Small intestine (tissue), 7 donors: ENCODE data around the gene METRNL. TPM values are rescaled to one million over a fixed set of nuclear protein-coding genes. Genes with fewer than 3 reads are reported as not detected.

Source experiments
- DNase-seq, 2 donors: peaks; one replicate each; pipeline versions ENCODE4 v3.0.0 to v3.0.0-alpha.2; 2013
- FAIRE-seq: peaks from 2 replicates; lab custom pipeline; 2012; peaks lifted over from hg19 to GRCh38; lab: Jason Lieb, UNC
- H3K27ac ChIP-seq, 3 donors: one replicate each; pipeline ENCODE4 v1.5.1; 2013; ENCODE audit warnings: low read length in 2 of 3, mild to moderate bottlenecking in 2 of 3, control low read depth in 1 of 3, inconsistent platforms in 1 of 3, low read depth in 1 of 3, moderate library complexity in 1 of 3
- H3K27me3 ChIP-seq, 3 donors: one replicate each; pipeline ENCODE4 v1.6.1; 2013; ENCODE audit warnings: low read length in 3 of 3, inconsistent platforms in 1 of 3; ENCODE audit not compliant: control insufficient read depth in 3 of 3, insufficient read depth in 3 of 3
- H3K36me3 ChIP-seq, 3 donors: one replicate each; pipeline ENCODE4 v1.6.1; 2013; ENCODE audit warnings: low read length in 3 of 3, inconsistent platforms in 1 of 3, low read depth in 1 of 3, mild to moderate bottlenecking in 1 of 3, moderate library complexity in 1 of 3; ENCODE audit not compliant: control insufficient read depth in 3 of 3, insufficient read depth in 2 of 3
- H3K4me1 ChIP-seq, 3 donors: one replicate each; pipeline ENCODE4 v1.6.1; 2013; ENCODE audit warnings: low read length in 2 of 3, inconsistent platforms in 1 of 3, low read depth in 1 of 3, mild to moderate bottlenecking in 1 of 3, moderate library complexity in 1 of 3; ENCODE audit not compliant: control insufficient read depth in 3 of 3, insufficient read depth in 2 of 3
- H3K4me3 ChIP-seq, 3 donors: one replicate each; pipeline ENCODE4 v1.5.1; 2013; ENCODE audit warnings: low read length in 3 of 3, control low read depth in 1 of 3, inconsistent platforms in 1 of 3, low read depth in 1 of 3, mild to moderate bottlenecking in 1 of 3, moderate library complexity in 1 of 3
- H3K9me3 ChIP-seq, 2 donors: one replicate each; pipeline ENCODE4 v1.6.1; 2013; ENCODE audit warnings: low read depth in 1 of 2, low read length in 1 of 2; ENCODE audit not compliant: control insufficient read depth in 2 of 2, insufficient read depth in 1 of 2
- WGBS, 3 donors: extraction: QIAGEN DNeasy Blood & Tissue Kit; methylation state at CpG; one replicate each; pipeline ENCODE4 v1.1.7; 2013; 5-methylcytosine and 5-hydroxymethylcytosine counted together
- polyA plus RNA-seq, 4 donors: library from polyadenylated mRNA; stranded (reverse) in 3 of 4; unstranded in 1 of 4; fragments of 200-250 nt in 3 of 4; fragments of 120-200 nt in 1 of 4; gene quantifications; one replicate each; pipeline versions ENCODE4 v1.2.1 to v1.2.3, GENCODE V29; 2013
- donor health status: healthy with polysubstance abuse.
- donor health status: control.
- donor health status: control.
- donor health status: Bipolar disorder and iron deficiency.
- donor health status: healthy.

METRNL gene
- polyA plus RNA-seq, 4 donors, result 64.4 to 119 (median 115) TPM

GRCh38 chr17:83082909-83083367 is 3.5 kb downstream of the METRNL start:
- H3K27ac ChIP-seq, result peak overlapping the region; percentile 90 to 100 (median 93)
- no peaks in the 10 kb centered on the region for H3K9me3 ChIP-seq
- WGBS, 3 donors, result 75 to 79% (median 79%) methylated on average over 20 of the region's 20 CpGs
- FAIRE-seq (no peak), DNase-seq (no peak)
- H3K4me3 ChIP-seq, result no peak overlapping the region
- peaks cover 13 to 73% (median 22%) of the 10 kb centered on the region in 3 donors for H3K4me1 ChIP-seq
- H3K36me3 ChIP-seq, result peaks cover 0 to 63% (median 9%) of the 10 kb centered on the region in 3 donors
- H3K27me3 ChIP-seq, result peaks cover 0 to 10% (median 5%) of the 10 kb centered on the region in 3 donors

GRCh38 chr17:83083368-83084201 is 4.2 kb downstream of the METRNL start:
- H3K36me3 ChIP-seq, result peaks cover 0 to 69% (median 11%) of the 10 kb centered on the region in 3 donors
- DNase-seq (peak; percentile 56 to 88), FAIRE-seq (no peak)
- peaks cover 0 to 3% (median 0%) of the 10 kb centered on the region in 3 donors for H3K27me3 ChIP-seq
- 27 to 39% (median 27%) methylated on average over 25 of the region's 25 CpGs for WGBS, 3 donors
- peak overlapping the region; percentile 90 to 100 (median 93) for H3K27ac ChIP-seq
- peak overlapping the region in 1 of 3 donors; percentile 11 for H3K4me3 ChIP-seq
- peaks cover 13 to 73% (median 24%) of the 10 kb centered on the region in 3 donors for H3K4me1 ChIP-seq
- no peaks in the 10 kb centered on the region for H3K9me3 ChIP-seq

GRCh38 chr17:83084214-83084613 is 4.8 kb downstream of the METRNL start:
- peaks cover 0 to 74% (median 11%) of the 10 kb centered on the region in 3 donors for H3K36me3 ChIP-seq
- H3K4me1 ChIP-seq, result peaks cover 15 to 78% (median 24%) of the 10 kb centered on the region in 3 donors
- no peaks in the 10 kb centered on the region for H3K9me3 ChIP-seq
- peak overlapping the region in 1 of 3 donors; percentile 11 for H3K4me3 ChIP-seq
- no peaks in the 10 kb centered on the region for H3K27me3 ChIP-seq
- DNase-seq (no peak), FAIRE-seq (no peak)
- 17 to 46% (median 28%) methylated on average over 9 of the region's 9 CpGs for WGBS, 3 donors
- peak overlapping the region; percentile 90 to 100 (median 93) for H3K27ac ChIP-seq

GRCh38 chr17:83084621-83085056 is 5.2 kb downstream of the METRNL start:
- 23 to 71% (median 52%) methylated on average over 24 to 27 of the region's 27 CpGs for WGBS, 3 donors
- Histone ChIP-seq H3K27ac (peak overlapping the region; percentile 90 to 100 (median 93)), H3K27me3 (no peaks in the 10 kb centered on the region), H3K36me3 (peaks cover 0 to 78% (median 11%) of the 10 kb centered on the region in 3 donors), H3K9me3 (no peaks in the 10 kb centered on the region), H3K4me1 (peaks cover 17 to 82% (median 24%) of the 10 kb centered on the region in 3 donors), H3K4me3 (peak overlapping the region in 1 of 3 donors; percentile 23)
- peak; percentile 82 to 91 for DNase-seq
- no peak for FAIRE-seq

- FAIRE-seq (no peak), DNase-seq (no peak)
- Histone ChIP-seq H3K4me1 (peaks cover 17 to 85% (median 24%) of the 10 kb centered on the region in 3 donors), H3K27me3 (no peaks in the 10 kb centered on the region), H3K27ac (peak overlapping the region; percentile 90 to 100 (median 93)), H3K36me3 (peaks cover 0 to 81% (median 11%) of the 10 kb centered on the region in 3 donors), H3K9me3 (no peaks in the 10 kb centered on the region), H3K4me3 (peak overlapping the region in 1 of 3 donors; percentile 23)
- WGBS, 3 donors, result 70 to 88% (median 71%) methylated on average over 22 of the region's 22 CpGs
Measured at GRCh38 chr17:83085103-83085502, 5.7 kb downstream of the METRNL start.

GRCh38 chr17:83085526-83086198 is 6.3 kb downstream of the METRNL start:
- H3K4me1 ChIP-seq, result peaks cover 17 to 88% (median 24%) of the 10 kb centered on the region in 3 donors
- 86 to 87% (median 87%) methylated on average over 25 of the region's 25 CpGs for WGBS, 3 donors
- FAIRE-seq (no peak), DNase-seq (no peak)
- H3K9me3 ChIP-seq, result no peaks in the 10 kb centered on the region
- H3K36me3 ChIP-seq, result peaks cover 0 to 85% (median 11%) of the 10 kb centered on the region in 3 donors
- H3K27me3 ChIP-seq, result no peaks in the 10 kb centered on the region
- no peak overlapping the region for H3K4me3 ChIP-seq
- H3K27ac ChIP-seq, result peak overlapping the region in 2 of 3 donors; percentile 11 to 100

- peak in 1 of 2 donors; percentile 75 for DNase-seq
- H3K36me3 ChIP-seq, result peaks cover 0 to 89% (median 11%) of the 10 kb centered on the region in 3 donors
- no peaks in the 10 kb centered on the region for H3K9me3 ChIP-seq
- peaks cover 18 to 95% (median 26%) of the 10 kb centered on the region in 3 donors for H3K4me1 ChIP-seq
- FAIRE-seq, result no peak
- H3K27me3 ChIP-seq, result no peaks in the 10 kb centered on the region
- peak overlapping the region in 1 of 3 donors; percentile 100 for H3K27ac ChIP-seq
- 76 to 81% (median 81%) methylated on average over 18 of the region's 18 CpGs for WGBS, 3 donors
- H3K4me3 ChIP-seq, result no peak overlapping the region
Measured at GRCh38 chr17:83086199-83086880, 6.9 kb downstream of the METRNL start.
